GM23338 (cell line): ENCODE results near the gene VNN1. TPM values are rescaled to one million over a fixed set of nuclear protein-coding genes. Genes with fewer than 3 reads are reported as not detected.

ENCODE experiments used
- ATAC-seq: fragments of 200-7000 bp; cut with Tn5 transposase; 3 replicates; pipeline ENCODE4 v1.9.1; 2020
- DNase-seq: peaks from one replicate; pipeline ENCODE4 v3.0.0-alpha.2; 2015; ENCODE audit warnings: low spot score
- H2AFZ ChIP-seq: fragments of 200-600 bp; sonication (generic); 2 replicates; pipeline ENCODE4 v1.8.0; 2016; ENCODE audit warnings: antibody characterized with exemption, mild to moderate bottlenecking, moderate library complexity
- H3F3A ChIP-seq: fragments of 200-600 bp; sonication (generic); replicated peaks from 2 replicates; pipeline ENCODE4 v1.8.0; 2017; ENCODE audit warnings: antibody characterized with exemption, mixed run types, low read depth
- H3K27ac ChIP-seq: fragments of 200-600 bp; sonication (generic); 2 replicates; pipeline ENCODE4 v1.6.1; 2016; ENCODE audit warnings: low read depth
- H3K27me3 ChIP-seq: fragments of 200-600 bp; sonication (generic); 2 replicates; pipeline ENCODE4 v1.8.0; 2016; ENCODE audit warnings: mild to moderate bottlenecking, mixed run types, moderate library complexity; ENCODE audit not compliant: insufficient read depth
- H3K36me3 ChIP-seq: fragments of 200-600 bp; sonication (generic); 2 replicates; pipeline ENCODE4 v1.8.0; 2016; ENCODE audit warnings: mild to moderate bottlenecking; ENCODE audit not compliant: insufficient read depth
- H3K4me1 ChIP-seq: fragments of 200-600 bp; sonication (generic); 2 replicates; pipeline ENCODE4 v1.8.0; 2016; ENCODE audit warnings: mild to moderate bottlenecking, moderate library complexity; ENCODE audit not compliant: insufficient read depth
- H3K4me2 ChIP-seq: fragments of 200-600 bp; sonication (generic); 2 replicates; pipeline ENCODE4 v1.7.1; 2017; ENCODE audit warnings: mixed run types
- H3K4me3 ChIP-seq: fragments of 200-600 bp; sonication (generic); 2 replicates; pipeline ENCODE4 v1.6.1; 2016; ENCODE audit warnings: mixed run types
- H3K79me2 ChIP-seq: fragments of 200-600 bp; sonication (generic); replicated peaks from 2 replicates; pipeline ENCODE4 v1.8.0; 2017; ENCODE audit warnings: mild to moderate bottlenecking; ENCODE audit not compliant: insufficient read depth
- H3K9me2 ChIP-seq: fragments of 200-600 bp; sonication (generic); 2 replicates; pipeline ENCODE4 v1.8.0; 2017; ENCODE audit not compliant: insufficient read depth
- H4K20me1 ChIP-seq: fragments of 200-600 bp; sonication (generic); replicated peaks from 2 replicates; pipeline ENCODE4 v1.8.0; 2017; ENCODE audit warnings: mild to moderate bottlenecking; ENCODE audit not compliant: insufficient read depth
- H3K27ac Mint-ChIP-seq: 2 replicates; pipeline ENCODE4 v1.8.0; 2020; ENCODE audit warnings: inconsistent platforms, mild to moderate bottlenecking, moderate library complexity, mixed read lengths
- H3K27me3 Mint-ChIP-seq: 3 replicates; pipeline ENCODE4 v1.8.0; 2022; ENCODE audit warnings: low read depth, mild to moderate bottlenecking, moderate library complexity, mixed read lengths, inconsistent platforms; ENCODE audit not compliant: insufficient read depth, poor library complexity
- H3K36me3 Mint-ChIP-seq: 3 replicates; pipeline ENCODE4 v1.8.0; 2021; ENCODE audit warnings: low read depth, mild to moderate bottlenecking, inconsistent platforms, moderate library complexity, mixed read lengths
- H3K4me1 Mint-ChIP-seq: 3 replicates; pipeline ENCODE4 v1.8.0; 2020; ENCODE audit warnings: mild to moderate bottlenecking, inconsistent platforms, mixed read lengths
- H3K4me3 Mint-ChIP-seq: 3 replicates; pipeline ENCODE4 v1.8.0; 2021; ENCODE audit warnings: moderate library complexity, mild to moderate bottlenecking, inconsistent platforms, mixed read lengths
- H3K9me3 Mint-ChIP-seq: 3 replicates; pipeline ENCODE4 v1.8.0; 2020; ENCODE audit warnings: moderate library complexity, mild to moderate bottlenecking, inconsistent platforms, mixed read lengths
- CREB1 ChIP-seq: fragments of 250-450 bp; sonication (Bioruptor Pico); IDR thresholded peaks from 2 replicates; pipeline ENCODE4 v1.5.0; 2020; ENCODE audit warnings: low read depth, mild to moderate bottlenecking, moderate library complexity
- CTCF ChIP-seq, 2 experiments: fragments of 200-600 bp in 1 of 2; sonication (generic) in 1 of 2; conservative IDR thresholded peaks; 2 replicates each; pipeline versions ENCODE4 v1.5.1 to v1.6.1; 2016 to 2017; ENCODE audit warnings: antibody characterized with exemption in 2 of 2, low read depth in 2 of 2, mild to moderate bottlenecking in 2 of 2, moderate library complexity in 1 of 2
- EZH2 ChIP-seq: fragments of 200-600 bp; sonication (generic); IDR thresholded peaks from one replicate; pipeline ENCODE4 v1.8.0; 2017; ENCODE audit warnings: antibody characterized with exemption, mild to moderate bottlenecking, low read depth; ENCODE audit not compliant: unreplicated experiment
- EZH2phosphoT487 ChIP-seq: fragments of 200-600 bp; sonication (generic); IDR thresholded peaks from one replicate; pipeline ENCODE4 v1.8.1; 2018; ENCODE audit warnings: antibody characterized with exemption; ENCODE audit not compliant: unreplicated experiment
- JUNB ChIP-seq: IDR thresholded peaks from one replicate; pipeline ENCODE4 v1.6.1; 2016; ENCODE audit warnings: antibody characterized with exemption; ENCODE audit not compliant: unreplicated experiment
- NANOG ChIP-seq: IDR thresholded peaks from 2 replicates; pipeline ENCODE4 v1.6.1; 2016; ENCODE audit warnings: antibody characterized with exemption, borderline replicate concordance
- POLR2AphosphoS5 ChIP-seq: IDR thresholded peaks from 2 replicates; pipeline ENCODE4 v1.6.1; 2016; ENCODE audit warnings: antibody characterized with exemption, low read depth
- STAT1 ChIP-seq: IDR thresholded peaks from one replicate; pipeline ENCODE4 v1.6.1; 2016; ENCODE audit warnings: antibody characterized with exemption; ENCODE audit not compliant: unreplicated experiment
- ZNF114 ChIP-seq: fragments of 250-450 bp; sonication (Bioruptor Pico); IDR thresholded peaks from 2 replicates; pipeline ENCODE4 v1.5.0; 2020; ENCODE audit warnings: mild to moderate bottlenecking, moderate library complexity
- ZNF331 ChIP-seq: fragments of 250-450 bp; sonication (Bioruptor Pico); IDR thresholded peaks from 2 replicates; pipeline ENCODE4 v1.5.0; 2020; ENCODE audit warnings: low read depth, mild to moderate bottlenecking, moderate library complexity
- polyA plus RNA-seq: library from polyadenylated mRNA; unstranded; fragments of >200 nt; fragmentation: Nextera tagmentation; extraction: Ambion mirVana; gene quantifications from 2 replicates; pipeline ENCODE4 v1.2.1, GENCODE V29; 2016
- total RNA-seq: library from RNA; depleted of rRNA; stranded (reverse); fragments of >200 nt; shearing (Covaris generic); gene quantifications from 2 replicates; pipeline ENCODE4 v1.2.3, GENCODE V29; 2014
- TF ChIP-seq, protein P1 (sequence below): IDR thresholded peaks from 2 replicates; pipeline ENCODE4 v1.6.1; 2016; ENCODE audit warnings: antibody characterized with exemption
- TF ChIP-seq, protein P2 (sequence below): fragments of 250-450 bp; sonication (Bioruptor Pico); IDR thresholded peaks from 2 replicates; pipeline ENCODE4 v1.5.0; 2020; ENCODE audit warnings: mild to moderate bottlenecking, moderate library complexity

Gene VNN1
- total and polyA plus RNA-seq, 2 experiments from 2014 or later, result not detected

DNA sequence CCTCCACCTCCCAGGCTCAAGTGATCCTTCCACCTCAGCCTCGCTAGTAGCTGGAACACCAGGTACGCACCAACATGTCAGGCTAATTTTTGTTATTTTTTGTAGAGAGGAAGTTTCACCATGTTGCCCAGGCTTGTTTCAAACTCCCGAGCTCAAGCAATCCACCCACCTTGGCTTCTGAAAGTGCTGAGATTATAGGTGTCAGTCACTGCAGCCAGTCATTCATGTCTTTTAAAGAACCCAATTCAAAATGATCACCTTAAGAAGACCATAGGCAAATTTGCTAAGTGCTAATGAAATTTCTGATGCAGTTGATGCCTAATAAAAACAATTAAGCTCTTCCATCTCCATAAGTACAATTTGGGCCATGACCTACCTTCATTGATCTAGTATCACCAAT, 46.4 kb upstream of the VNN1 start (continued):
- TF ChIP-seq, protein P1, sequence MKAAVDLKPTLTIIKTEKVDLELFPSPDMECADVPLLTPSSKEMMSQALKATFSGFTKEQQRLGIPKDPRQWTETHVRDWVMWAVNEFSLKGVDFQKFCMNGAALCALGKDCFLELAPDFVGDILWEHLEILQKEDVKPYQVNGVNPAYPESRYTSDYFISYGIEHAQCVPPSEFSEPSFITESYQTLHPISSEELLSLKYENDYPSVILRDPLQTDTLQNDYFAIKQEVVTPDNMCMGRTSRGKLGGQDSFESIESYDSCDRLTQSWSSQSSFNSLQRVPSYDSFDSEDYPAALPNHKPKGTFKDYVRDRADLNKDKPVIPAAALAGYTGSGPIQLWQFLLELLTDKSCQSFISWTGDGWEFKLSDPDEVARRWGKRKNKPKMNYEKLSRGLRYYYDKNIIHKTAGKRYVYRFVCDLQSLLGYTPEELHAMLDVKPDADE, result no peak
- TF ChIP-seq NANOG (no peak), ZNF114 (no peak)

GRCh38 chr6:132758689-132759088, 44.8 kb upstream of the VNN1 start:
- H3K27ac ChIP-seq, result no peak overlapping the region
- no peak for ATAC-seq
- no peaks in the 10 kb centered on the region for H3K79me2 ChIP-seq
- DNase-seq, result no peak
- Mint-ChIP-seq H3K9me3 (no peaks in the 10 kb centered on the region), H3K4me1 (no peaks in the 10 kb centered on the region; the same call in 2 of the 3 replicates), H3K4me3 (no peak overlapping the region), H3K36me3 (no peaks in the 10 kb centered on the region), H3K27ac (no peak overlapping the region), H3K27me3 (peaks cover 2% of the 10 kb centered on the region)
- H2AFZ ChIP-seq, result no peak overlapping the region
- no peak for TF ChIP-seq ZNF114
- TF ChIP-seq EZH2, result no peak
- no peak for TF ChIP-seq EZH2phosphoT487
- no peak for TF ChIP-seq NANOG
- TF ChIP-seq POLR2AphosphoS5, result no peak
- no peak for TF ChIP-seq ZNF331 (CRISPR knock-in tag)
- TF ChIP-seq, protein P2, sequence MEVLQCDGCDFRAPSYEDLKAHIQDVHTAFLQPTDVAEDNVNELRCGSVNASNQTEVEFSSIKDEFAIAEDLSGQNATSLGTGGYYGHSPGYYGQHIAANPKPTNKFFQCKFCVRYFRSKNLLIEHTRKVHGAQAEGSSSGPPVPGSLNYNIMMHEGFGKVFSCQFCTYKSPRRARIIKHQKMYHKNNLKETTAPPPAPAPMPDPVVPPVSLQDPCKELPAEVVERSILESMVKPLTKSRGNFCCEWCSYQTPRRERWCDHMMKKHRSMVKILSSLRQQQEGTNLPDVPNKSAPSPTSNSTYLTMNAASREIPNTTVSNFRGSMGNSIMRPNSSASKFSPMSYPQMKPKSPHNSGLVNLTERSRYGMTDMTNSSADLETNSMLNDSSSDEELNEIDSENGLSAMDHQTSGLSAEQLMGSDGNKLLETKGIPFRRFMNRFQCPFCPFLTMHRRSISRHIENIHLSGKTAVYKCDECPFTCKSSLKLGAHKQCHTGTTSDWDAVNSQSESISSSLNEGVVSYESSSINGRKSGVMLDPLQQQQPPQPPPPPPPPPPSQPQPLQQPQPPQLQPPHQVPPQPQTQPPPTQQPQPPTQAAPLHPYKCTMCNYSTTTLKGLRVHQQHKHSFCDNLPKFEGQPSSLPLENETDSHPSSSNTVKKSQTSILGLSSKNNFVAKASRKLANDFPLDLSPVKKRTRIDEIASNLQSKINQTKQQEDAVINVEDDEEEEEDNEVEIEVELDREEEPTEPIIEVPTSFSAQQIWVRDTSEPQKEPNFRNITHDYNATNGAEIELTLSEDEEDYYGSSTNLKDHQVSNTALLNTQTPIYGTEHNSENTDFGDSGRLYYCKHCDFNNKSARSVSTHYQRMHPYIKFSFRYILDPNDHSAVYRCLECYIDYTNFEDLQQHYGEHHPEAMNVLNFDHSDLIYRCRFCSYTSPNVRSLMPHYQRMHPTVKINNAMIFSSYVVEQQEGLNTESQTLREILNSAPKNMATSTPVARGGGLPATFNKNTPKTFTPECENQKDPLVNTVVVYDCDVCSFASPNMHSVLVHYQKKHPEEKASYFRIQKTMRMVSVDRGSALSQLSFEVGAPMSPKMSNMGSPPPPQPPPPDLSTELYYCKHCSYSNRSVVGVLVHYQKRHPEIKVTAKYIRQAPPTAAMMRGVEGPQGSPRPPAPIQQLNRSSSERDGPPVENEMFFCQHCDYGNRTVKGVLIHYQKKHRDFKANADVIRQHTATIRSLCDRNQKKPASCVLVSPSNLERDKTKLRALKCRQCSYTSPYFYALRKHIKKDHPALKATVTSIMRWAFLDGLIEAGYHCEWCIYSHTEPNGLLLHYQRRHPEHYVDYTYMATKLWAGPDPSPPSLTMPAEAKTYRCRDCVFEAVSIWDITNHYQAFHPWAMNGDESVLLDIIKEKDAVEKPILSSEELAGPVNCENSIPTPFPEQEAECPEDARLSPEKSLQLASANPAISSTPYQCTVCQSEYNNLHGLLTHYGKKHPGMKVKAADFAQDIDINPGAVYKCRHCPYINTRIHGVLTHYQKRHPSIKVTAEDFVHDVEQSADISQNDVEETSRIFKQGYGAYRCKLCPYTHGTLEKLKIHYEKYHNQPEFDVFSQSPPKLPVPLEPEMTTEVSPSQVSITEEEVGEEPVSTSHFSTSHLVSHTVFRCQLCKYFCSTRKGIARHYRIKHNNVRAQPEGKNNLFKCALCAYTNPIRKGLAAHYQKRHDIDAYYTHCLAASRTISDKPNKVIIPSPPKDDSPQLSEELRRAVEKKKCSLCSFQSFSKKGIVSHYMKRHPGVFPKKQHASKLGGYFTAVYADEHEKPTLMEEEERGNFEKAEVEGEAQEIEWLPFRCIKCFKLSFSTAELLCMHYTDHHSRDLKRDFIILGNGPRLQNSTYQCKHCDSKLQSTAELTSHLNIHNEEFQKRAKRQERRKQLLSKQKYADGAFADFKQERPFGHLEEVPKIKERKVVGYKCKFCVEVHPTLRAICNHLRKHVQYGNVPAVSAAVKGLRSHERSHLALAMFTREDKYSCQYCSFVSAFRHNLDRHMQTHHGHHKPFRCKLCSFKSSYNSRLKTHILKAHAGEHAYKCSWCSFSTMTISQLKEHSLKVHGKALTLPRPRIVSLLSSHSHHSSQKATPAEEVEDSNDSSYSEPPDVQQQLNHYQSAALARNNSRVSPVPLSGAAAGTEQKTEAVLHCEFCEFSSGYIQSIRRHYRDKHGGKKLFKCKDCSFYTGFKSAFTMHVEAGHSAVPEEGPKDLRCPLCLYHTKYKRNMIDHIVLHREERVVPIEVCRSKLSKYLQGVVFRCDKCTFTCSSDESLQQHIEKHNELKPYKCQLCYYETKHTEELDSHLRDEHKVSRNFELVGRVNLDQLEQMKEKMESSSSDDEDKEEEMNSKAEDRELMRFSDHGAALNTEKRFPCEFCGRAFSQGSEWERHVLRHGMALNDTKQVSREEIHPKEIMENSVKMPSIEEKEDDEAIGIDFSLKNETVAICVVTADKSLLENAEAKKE (CRISPR knock-in tag), result no peak
- no peak for TF ChIP-seq STAT1
- no peak for TF ChIP-seq JUNB
- no peak for TF ChIP-seq CTCF (conservative IDR thresholded peaks at IDR 0.05; ENCODE audit: low read depth in 2 of 2)
- TF ChIP-seq, protein P1, result no peak
- TF ChIP-seq CREB1 (CRISPR knock-in tag), result no peak
- H3K4me3 ChIP-seq, result no peak overlapping the region
- no peaks in the 10 kb centered on the region for H4K20me1 ChIP-seq
- no peaks in the 10 kb centered on the region for H3F3A ChIP-seq
- H3K4me1 ChIP-seq, result no peaks in the 10 kb centered on the region
- no peaks in the 10 kb centered on the region for H3K27me3 ChIP-seq
- H3K36me3 ChIP-seq, result no peaks in the 10 kb centered on the region
- H3K9me2 ChIP-seq, result no peaks in the 10 kb centered on the region
- no peak overlapping the region for H3K4me2 ChIP-seq
